Bronchial epithelial cell (primary cell): ENCODE measurements around the gene P2RY2. TPM values are rescaled to one million over a fixed set of nuclear protein-coding genes. Genes with fewer than 3 reads are reported as not detected.

Experiments
- DNase-seq: peaks from one replicate; pipeline ENCODE4 v3.0.0-alpha.2; 2010; ENCODE audit warnings: low read depth
- FAIRE-seq: peaks from 2 replicates; lab custom pipeline; 2011; peaks lifted over from hg19 to GRCh38; lab: Jason Lieb, UNC
- H3K27me3 ChIP-seq: 2 replicates; pipeline ENCODE4 v1.5.1; 2011; ENCODE audit warnings: low read length; ENCODE audit not compliant: control insufficient read depth, insufficient read depth
- H3K36me3 ChIP-seq: 2 replicates; pipeline ENCODE4 v1.5.1; 2011; ENCODE audit warnings: low read length; ENCODE audit not compliant: control insufficient read depth, insufficient read depth
- H3K4me3 ChIP-seq: 2 replicates; pipeline ENCODE4 v1.5.1; 2011; ENCODE audit warnings: mild to moderate bottlenecking, low read depth, low read length, control low read depth
- total RNA-seq: library from RNA; depleted of rRNA; stranded (reverse); fragments of >200 nt; gene quantifications from 2 replicates; pipeline ENCODE4 v1.2.1, GENCODE V29; 2014
- TF ChIP-seq, protein P1 (sequence below): IDR thresholded peaks from 2 replicates; pipeline ENCODE4 v1.5.1; 2011; ENCODE audit warnings: mild to moderate bottlenecking, moderate library complexity, low read length, control low read depth, inconsistent platforms; ENCODE audit not compliant: insufficient read depth, severe bottlenecking

The P2RY2 gene
- total RNA-seq, 1 donor from 2014 or later, result 9.0 TPM

DNA sequence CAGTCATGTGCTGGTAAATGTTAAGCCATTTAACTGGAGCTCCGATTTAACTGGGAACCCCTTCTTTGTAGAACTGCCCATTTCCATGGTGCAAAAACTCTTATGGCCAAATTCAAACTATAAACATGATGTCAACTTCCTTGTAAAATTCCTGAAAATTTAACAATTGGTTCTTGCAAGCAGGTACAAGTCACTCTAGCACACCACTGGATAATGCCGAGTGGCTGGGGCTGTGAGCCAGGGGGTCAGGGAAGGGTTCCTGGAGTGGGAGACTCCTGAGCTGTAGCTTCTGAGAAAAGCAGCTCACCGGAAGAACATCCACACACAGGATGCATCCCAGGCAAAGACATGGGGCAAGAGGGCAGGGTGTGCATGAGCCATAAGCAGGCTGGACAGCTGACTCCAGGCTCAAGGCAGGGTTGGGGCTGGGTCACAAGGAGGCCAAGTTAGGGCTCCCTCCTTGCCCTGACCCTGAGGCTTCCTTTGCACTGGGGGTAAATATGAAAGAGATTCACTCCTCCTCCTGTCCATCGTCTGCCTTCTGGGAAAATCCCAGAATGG is 18.2 kb downstream of the P2RY2 start:
- H3K36me3 ChIP-seq, result peaks cover 26% of the 10 kb centered on the region

DNA sequence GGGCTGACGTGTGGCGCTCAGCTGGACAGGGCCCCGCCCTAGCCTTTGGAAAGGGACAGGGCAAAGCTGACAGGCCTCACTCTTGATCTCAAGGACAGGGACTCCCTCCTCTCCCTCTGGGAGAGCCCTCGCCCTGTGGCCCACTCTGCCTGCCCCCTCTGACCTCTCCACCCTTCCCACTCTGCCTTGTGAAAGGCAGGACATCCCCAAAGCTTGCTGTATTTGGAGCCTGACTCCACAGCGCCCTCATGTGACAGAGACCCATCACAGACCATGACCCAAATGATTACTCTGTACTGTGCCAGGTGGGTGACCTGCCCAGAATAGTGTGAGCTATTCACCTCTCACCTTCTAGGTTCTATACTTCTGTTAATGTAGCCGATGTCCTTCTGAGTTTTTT is 18.8 kb downstream of the P2RY2 start:
- DNase-seq (peak; percentile 50), FAIRE-seq (no peak)
- TF ChIP-seq, protein P1, sequence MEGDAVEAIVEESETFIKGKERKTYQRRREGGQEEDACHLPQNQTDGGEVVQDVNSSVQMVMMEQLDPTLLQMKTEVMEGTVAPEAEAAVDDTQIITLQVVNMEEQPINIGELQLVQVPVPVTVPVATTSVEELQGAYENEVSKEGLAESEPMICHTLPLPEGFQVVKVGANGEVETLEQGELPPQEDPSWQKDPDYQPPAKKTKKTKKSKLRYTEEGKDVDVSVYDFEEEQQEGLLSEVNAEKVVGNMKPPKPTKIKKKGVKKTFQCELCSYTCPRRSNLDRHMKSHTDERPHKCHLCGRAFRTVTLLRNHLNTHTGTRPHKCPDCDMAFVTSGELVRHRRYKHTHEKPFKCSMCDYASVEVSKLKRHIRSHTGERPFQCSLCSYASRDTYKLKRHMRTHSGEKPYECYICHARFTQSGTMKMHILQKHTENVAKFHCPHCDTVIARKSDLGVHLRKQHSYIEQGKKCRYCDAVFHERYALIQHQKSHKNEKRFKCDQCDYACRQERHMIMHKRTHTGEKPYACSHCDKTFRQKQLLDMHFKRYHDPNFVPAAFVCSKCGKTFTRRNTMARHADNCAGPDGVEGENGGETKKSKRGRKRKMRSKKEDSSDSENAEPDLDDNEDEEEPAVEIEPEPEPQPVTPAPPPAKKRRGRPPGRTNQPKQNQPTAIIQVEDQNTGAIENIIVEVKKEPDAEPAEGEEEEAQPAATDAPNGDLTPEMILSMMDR, result peak; percentile 84
- no peaks in the 10 kb centered on the region for H3K27me3 ChIP-seq
- peaks cover 26% of the 10 kb centered on the region for H3K36me3 ChIP-seq
- H3K4me3 ChIP-seq, result no peak overlapping the region

More for the DNA sequence above, 18.2 kb downstream of the P2RY2 start:
- Histone ChIP-seq H3K4me3 (no peak overlapping the region), H3K27me3 (no peaks in the 10 kb centered on the region)
- DNase-seq, result peak; percentile 61
- TF ChIP-seq, protein P1, result no peak
- FAIRE-seq, result no peak

DNA sequence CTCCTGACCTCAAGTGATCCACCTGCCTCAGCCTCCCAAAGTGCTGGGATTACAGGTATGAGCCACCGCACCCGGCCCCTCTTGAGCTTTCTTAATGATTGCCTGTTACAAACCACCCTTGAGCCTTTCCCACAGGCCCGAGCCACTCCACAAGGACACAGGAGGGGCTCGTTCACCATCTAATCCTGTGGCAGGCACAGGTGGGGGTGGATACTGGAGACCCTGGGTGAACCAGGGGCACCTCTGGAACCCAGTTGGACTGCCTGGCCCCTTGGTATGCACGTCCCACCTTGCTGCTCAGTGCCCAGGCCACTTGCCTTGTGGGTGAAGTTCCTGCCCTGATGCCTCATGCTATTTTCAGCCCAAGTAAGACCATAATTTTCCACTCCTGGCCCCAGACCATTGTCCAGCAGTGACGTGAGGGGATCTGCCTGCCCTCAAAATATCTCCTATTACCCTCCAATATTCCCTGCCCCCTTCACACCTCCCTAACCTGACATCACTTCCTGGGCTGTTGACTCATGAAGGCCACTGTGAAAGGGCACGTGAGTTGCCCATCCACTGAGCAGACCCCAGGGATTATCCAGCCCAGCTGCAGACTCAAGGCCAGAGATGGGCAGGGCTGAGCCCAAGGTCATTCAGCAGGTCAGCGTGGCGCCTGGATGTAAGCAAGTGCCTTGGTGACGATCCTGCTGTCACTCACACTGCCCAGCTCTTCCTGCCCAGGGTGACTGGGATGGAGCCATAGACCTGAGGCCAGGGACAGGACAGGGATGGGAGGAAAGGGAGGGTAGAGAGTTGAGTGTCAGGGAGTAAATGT is 19.6 kb downstream of the P2RY2 start:
- no peak for DNase-seq
- peaks cover 24% of the 10 kb centered on the region for H3K36me3 ChIP-seq
- no peaks in the 10 kb centered on the region for H3K27me3 ChIP-seq
- no peak overlapping the region for H3K4me3 ChIP-seq
- TF ChIP-seq, protein P1, result no peak
- peak; percentile 7 for FAIRE-seq

DNA sequence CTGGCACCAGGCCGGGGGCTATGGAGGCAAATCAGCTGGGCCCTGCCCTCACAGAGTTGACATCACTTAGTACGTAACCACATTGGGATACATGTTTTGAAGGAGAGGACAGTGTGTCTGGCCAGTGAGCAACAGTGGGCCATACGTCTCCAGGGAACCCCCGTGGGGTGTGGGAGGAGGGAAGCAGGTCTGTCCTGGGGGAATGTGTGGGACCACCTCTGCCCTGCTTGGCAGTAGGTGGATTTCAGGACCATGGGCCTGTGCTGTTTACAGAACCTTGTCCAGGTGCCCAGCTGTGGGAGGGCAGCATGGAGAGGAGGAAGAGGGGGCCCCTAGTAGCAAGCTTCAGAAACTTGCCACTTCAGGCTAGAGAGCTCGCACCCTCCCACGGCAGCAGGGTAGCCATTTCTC is 21.0 kb downstream of the P2RY2 start:
- Histone ChIP-seq H3K27me3 (no peaks in the 10 kb centered on the region), H3K36me3 (peaks cover 22% of the 10 kb centered on the region), H3K4me3 (no peak overlapping the region)
- DNase-seq (no peak), FAIRE-seq (no peak)
- TF ChIP-seq, protein P1, result no peak

DNA sequence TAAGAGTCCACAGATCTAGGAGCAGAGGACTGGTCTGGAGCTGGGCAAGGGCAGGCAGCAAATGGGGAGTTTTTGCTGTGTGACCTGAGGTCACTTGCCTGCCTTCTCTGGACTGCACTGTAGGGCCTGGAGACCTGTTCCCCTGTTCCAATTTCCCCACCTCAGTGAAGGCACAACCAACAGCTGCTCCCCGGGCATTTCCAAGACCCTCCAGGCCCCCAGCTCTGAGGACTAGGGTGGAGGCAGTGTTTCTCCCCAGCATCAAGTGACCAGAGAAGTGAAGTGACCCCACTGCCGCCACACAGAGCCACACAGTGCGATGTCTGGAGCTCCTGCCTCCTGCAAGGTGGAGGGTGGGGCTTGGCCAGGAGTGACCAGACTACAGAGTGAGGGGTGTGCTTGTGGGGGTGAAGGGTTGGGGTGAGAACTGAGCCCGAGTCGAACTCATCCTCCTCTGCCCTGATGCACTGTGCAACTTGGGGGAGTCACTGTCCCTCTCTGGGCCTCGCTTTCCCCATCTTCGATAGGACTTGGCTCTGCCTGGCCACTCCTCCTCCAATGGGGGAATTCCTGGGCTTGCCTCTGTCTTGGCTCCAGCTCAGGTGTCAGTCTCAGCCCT is 21.6 kb downstream of the P2RY2 start:
- no peak for DNase-seq
- Histone ChIP-seq H3K27me3 (no peaks in the 10 kb centered on the region), H3K36me3 (peaks cover 18% of the 10 kb centered on the region), H3K4me3 (no peak overlapping the region)
- TF ChIP-seq, protein P1, result no peak
- no peak for FAIRE-seq
